Stimulated activated CD4-positive, alpha-beta T cell treated with anti-CD3 and anti-CD28 coated beads, Interleukin-1b, Interleukin-23, amount 100 ng/mL, for 24 hours (primary cell): Measurements from ENCODE around the gene KAZN.

Source experiments
- DNase-seq, 4 experiments: peaks; one replicate each; pipeline ENCODE4 v3.0.0-alpha.2; 2020; ENCODE audit warnings: low read depth in 4 of 4, low spot score in 1 of 4

KAZN gene

GRCh38 chr1:14763977-14764376 lies 165.5 kb downstream of the KAZN start:
- DNase-seq = no peak

GRCh38 chr1:14765773-14766172 lies 167.3 kb downstream of the KAZN start:
- DNase-seq = no peak

GRCh38 chr1:14767075-14767474 lies 168.6 kb downstream of the KAZN start:
- DNase-seq = no peak

- no peak for DNase-seq
These were observed 170.3 kb downstream of the KAZN start for GRCh38 chr1:14768582-14769304.

- no peak for DNase-seq
These were observed 171.2 kb downstream of the KAZN start for GRCh38 chr1:14769486-14770274.

GRCh38 chr1:14773396-14774025 lies 175.0 kb downstream of the KAZN start:
- DNase-seq = no peak

- no peak for DNase-seq
These were observed 175.7 kb downstream of the KAZN start for GRCh38 chr1:14774225-14774624.

GRCh38 chr1:14774988-14775387 lies 176.5 kb downstream of the KAZN start:
- no peak for DNase-seq

- DNase-seq = no peak
These were observed 176.9 kb downstream of the KAZN start for GRCh38 chr1:14775434-14775833.

GRCh38 chr1:14777516-14778506 lies 179.3 kb downstream of the KAZN start:
- DNase-seq = no peak

- no peak for DNase-seq
These were observed 180.0 kb downstream of the KAZN start for GRCh38 chr1:14778541-14778897.

GRCh38 chr1:14778898-14779865 lies 180.7 kb downstream of the KAZN start:
- peak in 3 of 4 experiments; percentile 4 to 21 (median 9) for DNase-seq

GRCh38 chr1:14780271-14780670 lies 181.8 kb downstream of the KAZN start:
- no peak for DNase-seq

GRCh38 chr1:14781811-14782210 lies 183.3 kb downstream of the KAZN start:
- no peak for DNase-seq

GRCh38 chr1:14782741-14783591 lies 184.5 kb downstream of the KAZN start:
- no peak for DNase-seq

- no peak for DNase-seq
These were observed 185.1 kb downstream of the KAZN start for GRCh38 chr1:14783592-14783886.

GRCh38 chr1:14784790-14785773 lies 186.6 kb downstream of the KAZN start:
- no peak for DNase-seq

- DNase-seq = no peak
These were observed 187.7 kb downstream of the KAZN start for GRCh38 chr1:14786109-14786675.
